Suprapubic skin (tissue), 4 donors: ENCODE results near the gene TCF7. TPM values are rescaled to one million over a fixed set of nuclear protein-coding genes. Genes with fewer than 3 reads are reported as not detected.

Source experiments
- DNase-seq, 2 donors: peaks; one replicate each; pipeline ENCODE4 v3.0.0-alpha.2; 2019; ENCODE audit warnings: low spot score in 2 of 2
- H3K27ac ChIP-seq: fragments of 200-600 bp; sonication (generic); one replicate; pipeline ENCODE4 v1.5.1; 2019
- H3K27me3 ChIP-seq: fragments of 200-600 bp; sonication (generic); one replicate; pipeline ENCODE4 v1.5.1; 2019
- H3K36me3 ChIP-seq: fragments of 200-600 bp; sonication (generic); one replicate; pipeline ENCODE4 v1.5.1; 2019
- H3K4me1 ChIP-seq: fragments of 200-600 bp; sonication (generic); one replicate; pipeline ENCODE4 v1.5.1; 2019
- H3K4me3 ChIP-seq: fragments of 200-600 bp; sonication (generic); one replicate; pipeline ENCODE4 v1.5.1; 2019; ENCODE audit warnings: mild to moderate bottlenecking
- H3K9me3 ChIP-seq: fragments of 200-600 bp; sonication (generic); one replicate; pipeline ENCODE4 v1.5.1; 2019
- EP300 ChIP-seq: sonication (generic); formaldehyde crosslinking; IDR thresholded peaks from one replicate; pipeline ENCODE4 v1.6.1; 2017; ENCODE audit warnings: antibody characterized with exemption
- POLR2A ChIP-seq, 2 donors: fragments of 450-650 bp; IDR thresholded peaks; one replicate each; pipeline ENCODE4 v1.6.1; 2017; ENCODE audit warnings: antibody characterized with exemption in 2 of 2, mild to moderate bottlenecking in 2 of 2, moderate library complexity in 2 of 2
- POLR2AphosphoS5 ChIP-seq, 3 donors: sonication (generic); formaldehyde crosslinking; IDR thresholded peaks; one replicate each; pipeline ENCODE4 v1.6.1; 2017; ENCODE audit warnings: antibody characterized with exemption in 3 of 3
- WGBS: methylation state at CpG from one replicate; pipeline ENCODE4 v1.1.5; 2018; 5-methylcytosine and 5-hydroxymethylcytosine counted together
- total RNA-seq, 4 donors: library from RNA; depleted of rRNA; stranded (reverse); fragments of >200 nt; gene quantifications; one replicate each; pipeline ENCODE4 v1.1.0, GENCODE V29; 2016
- TF ChIP-seq, protein P1 (sequence below), 2 donors: fragments of 200-600 bp in 1 of 2; fragments of 450-650 bp in 1 of 2; sonication (generic) in 1 of 2; IDR thresholded peaks; one replicate each; pipeline ENCODE4 v1.5.1; 2016 to 2019; ENCODE audit warnings: antibody characterized with exemption in 2 of 2, mild to moderate bottlenecking in 1 of 2, moderate library complexity in 1 of 2

Gene TCF7
- 1 to 10 TPM; 2.9 to 7.2 (median 4.9) TPM for total RNA-seq

DNA sequence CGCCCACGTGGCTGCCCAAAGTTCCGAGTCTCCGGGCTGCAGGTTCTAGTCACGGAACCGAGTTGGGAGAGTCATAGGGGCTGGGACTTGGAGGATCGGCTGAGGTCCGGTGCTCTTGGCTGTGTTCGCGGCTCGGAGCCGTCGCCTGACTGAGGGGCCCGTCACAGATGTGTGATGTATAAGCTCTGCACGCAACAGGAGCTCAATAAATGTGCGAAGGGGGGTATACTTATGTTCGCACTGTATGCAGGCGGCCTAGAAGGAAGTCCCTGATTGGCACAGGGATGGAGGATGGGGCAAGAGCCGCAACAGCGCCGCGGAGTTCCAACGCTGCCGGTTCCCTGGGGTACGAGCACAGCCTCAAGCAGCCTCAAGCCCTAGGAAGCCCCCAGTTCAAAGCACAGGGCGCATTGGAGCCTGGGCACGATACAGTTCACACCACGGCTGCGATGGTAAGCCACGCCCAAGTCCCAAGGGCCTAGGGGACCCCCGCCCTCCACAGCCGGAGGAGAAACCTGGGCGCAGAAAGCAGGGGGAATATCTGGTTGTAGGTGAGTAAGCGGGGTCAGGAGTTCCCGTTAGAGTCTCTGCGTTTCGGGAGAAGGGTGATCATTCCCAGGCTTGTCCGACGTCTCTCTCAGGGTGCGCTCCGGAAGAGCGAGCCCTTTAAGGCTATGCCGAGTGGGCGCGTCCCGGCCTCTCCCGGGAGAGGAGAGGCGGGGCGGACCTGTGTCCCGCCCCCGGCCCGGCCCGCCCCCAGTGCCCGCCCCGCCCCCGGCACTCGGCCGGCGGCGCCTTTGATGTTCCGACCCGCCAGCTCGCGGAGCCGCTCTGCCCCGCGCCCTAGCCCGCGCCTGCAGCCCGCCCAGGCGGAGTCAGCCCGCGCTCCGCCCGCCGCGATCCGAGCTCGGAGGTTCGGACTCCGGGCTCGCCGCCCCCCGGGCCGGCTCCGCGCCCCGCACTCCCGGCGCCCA lies at the start of gene TCF7:
Gene TCF7 (plus strand): TSS at position 780 of the 974 bp plus-strand sequence. CDS start 226 bp downstream, outside the sequence.
- no peaks in the 10 kb centered on the region for H3K9me3 ChIP-seq
- DNase-seq, result peak in 1 of 2 donors; percentile 81
- peak within 1 kb of the TSS; percentile 60 for H3K4me3 ChIP-seq
- no peaks in the 10 kb centered on the region for H3K36me3 ChIP-seq
- peaks cover 32% of the 10 kb centered on the region for H3K4me1 ChIP-seq
- no peak within 1 kb of the TSS for H3K27ac ChIP-seq
- TF ChIP-seq POLR2AphosphoS5 (IDR thresholded peaks at IDR 0.05) (no peak), POLR2A (IDR thresholded peaks at IDR 0.05) (no peak), EP300 (no peak)
- TF ChIP-seq, protein P1, sequence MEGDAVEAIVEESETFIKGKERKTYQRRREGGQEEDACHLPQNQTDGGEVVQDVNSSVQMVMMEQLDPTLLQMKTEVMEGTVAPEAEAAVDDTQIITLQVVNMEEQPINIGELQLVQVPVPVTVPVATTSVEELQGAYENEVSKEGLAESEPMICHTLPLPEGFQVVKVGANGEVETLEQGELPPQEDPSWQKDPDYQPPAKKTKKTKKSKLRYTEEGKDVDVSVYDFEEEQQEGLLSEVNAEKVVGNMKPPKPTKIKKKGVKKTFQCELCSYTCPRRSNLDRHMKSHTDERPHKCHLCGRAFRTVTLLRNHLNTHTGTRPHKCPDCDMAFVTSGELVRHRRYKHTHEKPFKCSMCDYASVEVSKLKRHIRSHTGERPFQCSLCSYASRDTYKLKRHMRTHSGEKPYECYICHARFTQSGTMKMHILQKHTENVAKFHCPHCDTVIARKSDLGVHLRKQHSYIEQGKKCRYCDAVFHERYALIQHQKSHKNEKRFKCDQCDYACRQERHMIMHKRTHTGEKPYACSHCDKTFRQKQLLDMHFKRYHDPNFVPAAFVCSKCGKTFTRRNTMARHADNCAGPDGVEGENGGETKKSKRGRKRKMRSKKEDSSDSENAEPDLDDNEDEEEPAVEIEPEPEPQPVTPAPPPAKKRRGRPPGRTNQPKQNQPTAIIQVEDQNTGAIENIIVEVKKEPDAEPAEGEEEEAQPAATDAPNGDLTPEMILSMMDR (IDR thresholded peaks at IDR 0.05), result no peak
- 3% methylated on average over 16 of the region's 90 CpGs for WGBS
- H3K27me3 ChIP-seq, result no peaks in the 10 kb centered on the region

DNA sequence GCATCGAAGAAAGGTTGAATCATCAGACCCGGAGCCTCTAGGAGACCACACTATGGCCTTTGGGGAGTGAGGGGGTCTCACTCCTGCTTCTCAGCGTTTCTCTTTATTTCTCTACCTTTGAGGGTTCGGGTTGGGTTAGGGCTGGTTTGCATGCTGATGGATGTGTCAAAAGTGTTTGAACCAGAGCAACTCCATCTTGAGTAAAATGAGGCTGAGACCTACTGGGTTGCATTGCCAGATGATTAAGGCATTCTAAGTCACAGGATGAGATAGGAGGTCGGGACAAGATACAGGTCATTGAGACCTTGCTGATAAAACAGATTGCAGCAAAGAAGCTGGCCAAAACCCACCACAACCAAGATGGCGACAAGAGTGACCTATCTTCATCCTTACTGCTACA lies 44.9 kb upstream of the TCF7 start:
- Histone ChIP-seq H3K36me3 (no peaks in the 10 kb centered on the region), H3K9me3 (no peaks in the 10 kb centered on the region), H3K27me3 (peaks cover 11% of the 10 kb centered on the region), H3K4me1 (peaks cover 9% of the 10 kb centered on the region), H3K4me3 (no peak overlapping the region), H3K27ac (no peak overlapping the region)
- WGBS, result 87% methylated on average over 6 of the region's 6 CpGs
- TF ChIP-seq POLR2A (IDR thresholded peaks at IDR 0.05), result no peak
- no peak for TF ChIP-seq POLR2AphosphoS5 (IDR thresholded peaks at IDR 0.05)
- TF ChIP-seq, protein P1 (IDR thresholded peaks at IDR 0.05), result no peak
- no peak for TF ChIP-seq EP300
- DNase-seq, result no peak

- DNase-seq, result no peak
- no peaks in the 10 kb centered on the region for H3K9me3 ChIP-seq
- H3K4me3 ChIP-seq, result peak overlapping the region; percentile 43
- WGBS, result 13% methylated on average over 27 of the region's 46 CpGs
- H3K27ac ChIP-seq, result no peak overlapping the region
- no peak for TF ChIP-seq EP300
- TF ChIP-seq, protein P1 (IDR thresholded peaks at IDR 0.05), result no peak
- no peak for TF ChIP-seq POLR2A (IDR thresholded peaks at IDR 0.05)
- TF ChIP-seq POLR2AphosphoS5 (IDR thresholded peaks at IDR 0.05), result no peak
- no peaks in the 10 kb centered on the region for H3K36me3 ChIP-seq
- peaks cover 11% of the 10 kb centered on the region for H3K27me3 ChIP-seq
- H3K4me1 ChIP-seq, result peaks cover 9% of the 10 kb centered on the region
Observed at GRCh38 chr5:134070725-134071613, 43.5 kb upstream of the TCF7 start.

DNA sequence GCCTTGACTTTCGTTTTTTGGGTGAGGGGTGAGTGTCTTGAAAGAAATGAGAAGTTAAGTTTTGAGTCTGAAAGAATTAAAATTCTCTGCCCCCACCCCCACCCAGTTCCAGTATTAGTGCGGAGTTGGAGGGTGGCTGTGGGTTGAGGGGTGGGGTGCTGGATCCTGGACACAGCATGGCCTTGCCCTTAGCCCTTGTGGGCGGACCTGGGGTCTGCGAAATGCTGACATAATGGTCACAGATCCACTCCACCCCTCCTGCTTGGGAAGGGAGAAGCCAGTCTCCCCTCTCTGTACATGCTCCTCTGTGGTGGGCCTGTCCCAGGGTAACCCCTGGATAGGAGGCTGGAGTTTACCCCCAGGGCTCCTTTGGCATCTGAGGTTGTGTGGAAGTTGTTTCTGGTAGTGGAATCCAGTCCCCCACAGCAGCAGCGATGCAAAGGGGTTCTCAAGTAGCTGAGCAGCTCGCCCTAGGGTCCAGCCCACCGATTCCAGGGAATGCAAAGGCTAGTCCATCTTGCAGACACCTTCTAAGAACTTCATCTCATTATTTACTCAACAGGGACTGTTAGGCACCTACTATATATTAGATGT lies 42.8 kb upstream of the TCF7 start:
- TF ChIP-seq EP300 (no peak), POLR2AphosphoS5 (IDR thresholded peaks at IDR 0.05) (no peak), POLR2A (IDR thresholded peaks at IDR 0.05) (no peak)
- TF ChIP-seq, protein P1 (IDR thresholded peaks at IDR 0.05), result no peak
- no peaks in the 10 kb centered on the region for H3K36me3 ChIP-seq
- peaks cover 11% of the 10 kb centered on the region for H3K27me3 ChIP-seq
- WGBS, result 77% methylated on average over 7 of the region's 7 CpGs
- no peaks in the 10 kb centered on the region for H3K9me3 ChIP-seq
- no peak overlapping the region for H3K27ac ChIP-seq
- H3K4me3 ChIP-seq, result peak overlapping the region; percentile 43
- no peak for DNase-seq
- H3K4me1 ChIP-seq, result peaks cover 9% of the 10 kb centered on the region
